Measurements from ENCODE around the gene ZBTB7C.

- TF ChIP-seq CTCF (conservative IDR thresholded peaks at IDR 0.05) (no peak), ZFX (IDR thresholded peaks at IDR 0.05) (no peak)
Measured at GRCh38 chr18:48127606-48128005, 281.6 kb downstream of the ZBTB7C start.
